SJCRH30 (cell line): ENCODE measurements around the gene OR2C3. TPM values are rescaled to one million over a fixed set of nuclear protein-coding genes. Genes with fewer than 3 reads are reported as not detected.
"Not testable (repeated sequence)": the region's sequence is repeated elsewhere in the genome, so short reads cannot be mapped to it uniquely, and the experiment has no call there.

Source experiments
- DNase-seq, 2 experiments: peaks; one replicate each; pipeline ENCODE4 v3.0.0-alpha.2; 2015 to 2020
- H3K27ac ChIP-seq: fragments of 250-450 bp; sonication (Bioruptor Pico); 2 replicates; pipeline ENCODE4 v1.5.1; 2020; ENCODE audit warnings: mild to moderate bottlenecking, moderate library complexity
- H3K27me3 ChIP-seq: fragments of 250-450 bp; sonication (Bioruptor Pico); 2 replicates; pipeline ENCODE4 v1.5.1; 2020; ENCODE audit warnings: mild to moderate bottlenecking, moderate library complexity
- H3K36me3 ChIP-seq: fragments of 250-450 bp; sonication (Bioruptor Pico); 2 replicates; pipeline ENCODE4 v1.5.1; 2020; ENCODE audit warnings: mild to moderate bottlenecking, moderate library complexity
- H3K4me1 ChIP-seq: fragments of 250-450 bp; sonication (Bioruptor Pico); 2 replicates; pipeline ENCODE4 v1.5.1; 2020; ENCODE audit warnings: mild to moderate bottlenecking, moderate library complexity
- H3K4me3 ChIP-seq: fragments of 250-450 bp; sonication (Bioruptor Pico); 2 replicates; pipeline ENCODE4 v1.5.1; 2020; ENCODE audit warnings: mild to moderate bottlenecking, moderate library complexity
- H3K9me3 ChIP-seq: fragments of 250-450 bp; sonication (Bioruptor Pico); replicated peaks from 2 replicates; pipeline ENCODE4 v1.5.1; 2020; ENCODE audit warnings: mild to moderate bottlenecking, moderate library complexity
- total RNA-seq: library from RNA; depleted of rRNA; stranded (reverse); fragments of >200 nt; shearing (Covaris generic); gene quantifications from 2 replicates; pipeline ENCODE4 v1.2.3, GENCODE V29; 2014; rRNA removed

OR2C3 gene
- total RNA-seq, 1 experiment from 2014 or later, result not detected

DNA sequence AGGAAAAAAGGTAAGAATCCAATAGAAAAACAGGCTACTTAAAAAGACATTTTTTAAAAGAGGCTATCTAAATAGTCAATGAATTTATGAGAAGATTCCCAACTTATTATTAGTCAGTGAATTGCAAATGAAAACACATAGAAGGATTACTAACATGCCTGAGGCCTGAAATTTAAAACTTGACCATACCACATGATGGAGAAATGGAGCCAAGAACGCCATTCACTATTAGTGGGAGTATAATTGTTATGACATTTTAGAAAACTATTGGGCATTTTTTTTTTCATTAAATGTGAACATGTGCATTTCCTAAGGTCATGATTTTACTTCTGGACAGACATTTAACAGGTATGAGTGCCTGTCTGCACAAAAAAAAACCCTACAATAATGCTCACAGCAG is 53.5 kb downstream of the OR2C3 start:
- H3K27me3 ChIP-seq, result no peaks in the 10 kb centered on the region
- H3K9me3 ChIP-seq, result no peaks in the 10 kb centered on the region
- no peaks in the 10 kb centered on the region for H3K36me3 ChIP-seq
- H3K27ac ChIP-seq, result no peak overlapping the region
- no peaks in the 10 kb centered on the region for H3K4me1 ChIP-seq
- H3K4me3 ChIP-seq, result no peak overlapping the region
- no peak for DNase-seq

DNA sequence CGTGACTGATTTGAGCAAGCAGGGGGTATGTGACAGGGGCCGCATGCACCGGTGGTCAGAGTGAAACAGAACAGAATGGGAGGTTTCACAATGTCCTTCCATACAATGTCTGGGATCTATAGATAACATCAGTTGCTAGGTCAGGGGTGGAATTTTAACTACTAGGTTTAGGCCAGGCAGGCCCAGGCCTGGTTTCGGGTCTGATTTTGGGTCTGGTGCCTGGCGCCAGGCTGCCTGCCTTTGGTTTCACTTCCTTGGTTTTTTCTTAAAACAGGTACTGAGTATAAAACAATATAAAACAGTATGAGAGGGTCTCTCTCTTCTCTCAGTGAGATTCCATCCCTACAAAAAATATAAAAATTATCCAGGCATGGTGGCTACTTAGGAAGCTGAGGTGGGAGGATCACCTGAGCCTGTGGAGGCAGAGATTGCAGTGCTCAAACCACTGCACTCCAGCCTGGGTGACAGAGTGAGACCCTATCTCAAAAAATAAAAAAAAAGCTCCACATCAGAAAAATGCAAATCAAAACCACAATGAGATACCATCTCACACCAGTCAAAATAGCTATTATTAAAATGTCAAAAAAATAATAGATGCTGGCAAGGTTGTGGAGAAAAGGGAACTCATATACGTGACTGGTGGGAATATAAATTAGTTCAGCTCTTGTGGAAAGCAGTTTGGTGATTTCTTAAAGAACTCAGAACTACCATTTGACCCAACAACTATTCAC is 59.7 kb downstream of the OR2C3 start:
- H3K36me3 ChIP-seq, H3K4me1 ChIP-seq, H3K27me3 ChIP-seq, H3K27ac ChIP-seq, DNase-seq, H3K4me3 ChIP-seq, H3K9me3 ChIP-seq: not testable (repeated sequence)

DNA sequence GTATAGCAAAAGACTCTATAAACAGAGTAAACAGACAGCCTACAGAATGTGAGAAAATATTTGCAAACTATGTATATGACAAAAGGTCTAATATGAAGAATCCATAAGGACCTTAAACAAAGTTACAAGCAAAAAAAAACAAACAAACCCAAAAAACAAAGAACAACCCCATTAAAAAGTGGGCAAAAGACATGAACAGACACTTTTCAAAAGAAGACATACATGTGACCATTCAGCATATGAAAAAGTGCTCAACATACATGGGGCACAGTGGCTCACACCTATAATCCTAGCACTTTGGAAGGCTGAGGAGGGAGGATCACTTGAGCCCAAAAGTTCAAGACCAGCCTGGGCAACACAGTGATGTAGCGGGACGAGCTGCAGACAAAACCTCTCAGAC is 60.4 kb downstream of the OR2C3 start:
- no peaks in the 10 kb centered on the region for H3K27me3 ChIP-seq
- H3K4me3 ChIP-seq, result no peak overlapping the region
- H3K27ac ChIP-seq, result no peak overlapping the region
- H3K9me3 ChIP-seq, result no peaks in the 10 kb centered on the region
- H3K4me1 ChIP-seq, result no peaks in the 10 kb centered on the region
- no peaks in the 10 kb centered on the region for H3K36me3 ChIP-seq
- no peak for DNase-seq

Other genes starting within 250 kb of the OR2C3 start
- gene ZNF496, start 204.6 kb downstream of the OR2C3 start, total RNA-seq, result 33.5 and 35.2 TPM in 2 replicates
- gene NLRP3, start 120.3 kb downstream of the OR2C3 start, total RNA-seq, result 0.05 and 0.36 TPM in 2 replicates
- not detected in 2 replicates for gene OR2B11, start 78.3 kb downstream of the OR2C3 start, total RNA-seq
- gene GCSAML, start 12.7 kb upstream of the OR2C3 start, total RNA-seq, result not detected in 2 replicates
- not detected in 2 replicates for gene OR2G2, start 51.9 kb upstream of the OR2C3 start, total RNA-seq
- gene OR2G3, start 69.1 kb upstream of the OR2C3 start, total RNA-seq, result not detected in 2 replicates
- gene OR13G1, start 143.3 kb upstream of the OR2C3 start, total RNA-seq, result not detected in 2 replicates
- not detected in 2 replicates for gene OR6F1, start 180.2 kb upstream of the OR2C3 start, total RNA-seq
- gene OR14K1, start 202.2 kb upstream of the OR2C3 start, total RNA-seq, result not detected in 2 replicates
- gene OR14A2, start 211.7 kb upstream of the OR2C3 start, total RNA-seq, result not detected in 2 replicates
- not detected in 2 replicates for gene OR1C1, start 224.1 kb upstream of the OR2C3 start, total RNA-seq